ENCODE results near the gene EML5. TPM values are rescaled to one million over a fixed set of nuclear protein-coding genes. Genes with fewer than 3 reads are reported as not detected.

EML5 gene
- total and polyA plus RNA-seq, 2 of the 13 experiments (the other 11 are each of a cell fraction or from before 2014, with no cell fraction given) = 0.11 TPM; not detected in 1

DNA sequence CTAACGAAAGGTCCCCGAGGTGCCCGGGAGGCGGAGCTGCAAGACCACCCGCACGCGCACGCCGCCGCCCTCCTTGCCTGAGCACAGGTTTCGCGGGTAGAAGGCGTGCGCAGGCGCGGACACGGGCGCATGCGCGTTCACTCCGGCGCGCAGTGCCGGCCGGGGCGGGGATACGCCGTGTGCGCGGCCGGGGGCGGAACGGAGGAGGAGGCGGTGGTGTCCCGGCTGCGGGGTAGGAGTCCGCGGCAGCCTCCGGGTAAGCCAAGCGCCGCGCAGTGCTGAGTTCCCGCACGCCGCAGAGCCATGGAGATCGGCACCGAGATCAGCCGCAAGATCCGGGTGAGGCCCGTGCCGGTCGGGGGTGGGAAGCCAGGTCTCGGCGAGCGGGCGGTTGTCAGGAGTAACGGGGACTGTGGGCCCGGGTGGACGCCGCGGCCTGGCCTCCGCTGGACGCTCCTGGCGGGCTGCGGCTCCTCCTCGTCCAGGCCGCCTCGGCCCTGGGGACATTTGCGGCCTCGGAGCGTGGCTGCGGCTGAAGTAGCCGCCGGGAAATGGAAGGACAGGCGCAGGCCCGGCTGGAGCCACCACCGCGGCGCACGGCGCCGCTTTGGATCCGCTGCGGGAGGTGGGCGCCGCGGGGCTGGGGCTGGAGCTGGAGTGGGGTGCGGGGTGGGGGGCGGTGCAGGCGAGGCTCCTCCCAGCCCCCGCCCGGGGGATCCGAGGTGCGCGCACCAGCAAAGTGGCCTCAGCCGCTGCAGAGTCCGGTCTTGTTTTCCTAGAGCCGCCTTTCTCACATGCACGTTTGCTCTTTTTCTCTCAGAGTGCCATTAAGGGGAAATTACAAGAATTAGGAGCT lies 229.7 kb downstream of the EML5 start, which contains the start of gene ZC3H14 (continued):
- TF ChIP-seq, protein P1, sequence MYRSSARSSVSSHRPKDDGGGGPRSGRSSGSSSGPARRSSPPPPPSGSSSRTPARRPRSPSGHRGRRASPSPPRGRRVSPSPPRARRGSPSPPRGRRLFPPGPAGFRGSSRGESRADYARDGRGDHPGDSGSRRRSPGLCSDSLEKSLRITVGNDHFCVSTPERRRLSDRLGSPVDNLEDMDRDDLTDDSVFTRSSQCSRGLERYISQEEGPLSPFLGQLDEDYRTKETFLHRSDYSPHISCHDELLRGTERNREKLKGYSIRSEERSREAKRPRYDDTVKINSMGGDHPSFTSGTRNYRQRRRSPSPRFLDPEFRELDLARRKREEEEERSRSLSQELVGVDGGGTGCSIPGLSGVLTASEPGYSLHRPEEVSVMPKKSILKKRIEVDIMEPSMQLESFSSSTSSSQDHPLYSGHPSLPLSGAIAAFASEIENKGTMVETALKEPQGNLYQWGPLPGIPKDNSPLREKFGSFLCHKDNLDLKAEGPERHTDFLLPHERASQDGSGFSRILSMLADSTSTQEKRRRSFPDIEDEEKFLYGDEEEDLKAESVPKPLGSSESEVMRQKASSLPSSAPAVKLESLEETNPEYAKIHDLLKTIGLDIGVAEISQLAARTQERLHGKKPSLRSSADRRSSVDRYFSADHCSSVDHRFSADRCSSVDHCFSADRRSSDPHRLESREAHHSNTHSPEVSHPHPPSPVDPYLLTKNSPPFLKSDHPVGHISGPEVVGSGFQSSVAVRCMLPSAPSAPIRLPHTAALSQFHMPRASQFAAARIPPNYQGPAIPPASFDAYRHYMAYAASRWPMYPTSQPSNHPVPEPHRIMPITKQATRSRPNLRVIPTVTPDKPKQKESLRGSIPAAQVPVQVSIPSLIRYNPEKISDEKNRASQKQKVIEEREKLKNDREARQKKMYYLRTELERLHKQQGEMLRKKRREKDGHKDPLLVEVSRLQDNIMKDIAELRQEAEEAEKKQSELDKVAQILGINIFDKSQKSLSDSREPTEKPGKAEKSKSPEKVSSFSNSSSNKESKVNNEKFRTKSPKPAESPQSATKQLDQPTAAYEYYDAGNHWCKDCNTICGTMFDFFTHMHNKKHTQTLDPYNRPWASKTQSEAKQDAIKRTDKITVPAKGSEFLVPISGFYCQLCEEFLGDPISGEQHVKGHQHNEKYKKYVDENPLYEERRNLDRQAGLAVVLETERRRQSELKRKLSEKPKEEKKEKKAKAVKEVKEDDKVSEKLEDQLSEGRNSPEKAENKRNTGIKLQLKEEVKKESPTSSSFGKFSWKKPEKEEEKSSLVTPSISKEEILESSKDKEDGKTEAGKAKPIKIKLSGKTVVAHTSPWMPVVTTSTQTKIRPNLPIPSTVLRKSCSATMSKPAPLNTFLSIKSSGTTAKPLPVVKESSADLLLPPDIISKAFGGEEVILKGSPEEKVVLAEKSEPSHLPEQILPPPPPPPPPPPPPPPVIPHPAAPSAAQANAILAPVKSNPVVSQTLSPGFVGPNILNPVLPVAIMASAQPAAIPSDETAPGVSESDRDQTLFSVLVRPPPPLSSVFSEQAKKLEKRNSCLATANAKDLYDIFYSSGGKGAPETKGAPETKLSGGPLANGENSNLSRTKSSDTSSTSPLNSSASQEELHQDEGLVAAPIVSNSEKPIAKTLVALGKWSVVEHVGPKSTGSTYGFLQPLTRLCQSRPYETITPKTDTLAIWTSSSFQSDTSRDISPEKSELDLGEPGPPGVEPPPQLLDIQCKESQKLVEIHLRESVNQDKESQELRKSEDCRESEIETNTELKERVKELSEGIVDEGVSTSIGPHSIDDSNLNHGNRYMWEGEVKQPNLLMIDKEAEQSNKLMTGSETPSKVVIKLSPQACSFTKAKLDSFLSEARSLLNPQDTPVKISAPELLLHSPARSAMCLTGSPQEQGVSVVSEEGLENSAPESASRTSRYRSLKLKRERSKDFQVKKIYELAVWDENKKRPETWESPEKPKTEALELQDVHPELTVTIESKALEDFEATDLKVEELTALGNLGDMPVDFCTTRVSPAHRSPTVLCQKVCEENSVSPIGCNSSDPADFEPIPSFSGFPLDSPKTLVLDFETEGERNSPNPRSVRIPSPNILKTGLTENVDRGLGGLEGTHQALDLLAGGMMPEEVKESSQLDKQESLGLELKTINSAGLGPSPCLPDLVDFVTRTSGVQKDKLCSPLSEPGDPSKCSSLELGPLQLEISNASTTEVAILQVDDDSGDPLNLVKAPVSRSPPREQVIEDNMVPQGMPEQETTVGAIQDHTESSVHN (CRISPR knock-in tag; IDR thresholded peaks at IDR 0.05) = peak; percentile 30; the same call in 1 of the 2 replicates
- TF ChIP-seq CREB3 (CRISPR knock-in tag; IDR thresholded peaks at IDR 0.05) = 0 out of 2 replicates have a peak, but pooled peaks have one; percentile 31
- peak; percentile 74 for TF ChIP-seq KAT8 (CRISPR knock-in tag; IDR thresholded peaks at IDR 0.05)
- 0 out of 2 replicates have a peak, but pooled peaks have one; percentile 30 for TF ChIP-seq BRCA1 (CRISPR knock-in tag; IDR thresholded peaks at IDR 0.05)
- peak; percentile 97 for TF ChIP-seq ZNF780A (CRISPR knock-in tag; IDR thresholded peaks at IDR 0.05)
- TF ChIP-seq STAT5B (CRISPR knock-in tag; IDR thresholded peaks at IDR 0.05) = no peak
- peak; percentile 87; the same call in 1 of the 2 replicates for TF ChIP-seq ZNF546 (CRISPR knock-in tag; conservative IDR thresholded peaks at IDR 0.05)
- peak; percentile 60 for TF ChIP-seq PTBP1 (IDR thresholded peaks at IDR 0.05; ENCODE audit: low read depth, low read length, poor library complexity, severe bottlenecking)
- TF ChIP-seq ZNF382 (CRISPR knock-in tag; IDR thresholded peaks at IDR 0.05; ENCODE audit: borderline replicate concordance) = no peak
- peak; percentile 61; the same call in 1 of the 2 replicates for TF ChIP-seq ZNF224 (CRISPR knock-in tag; IDR thresholded peaks at IDR 0.05)
- peak; percentile 85 for TF ChIP-seq ZBTB25 (CRISPR knock-in tag; IDR thresholded peaks at IDR 0.05)
- no peak for TF ChIP-seq NCOR1 (IDR thresholded peaks at IDR 0.05; ENCODE audit: borderline replicate concordance, low read length)
- TF ChIP-seq YEATS4 (CRISPR knock-in tag; IDR thresholded peaks at IDR 0.05; ENCODE audit: borderline replicate concordance) = peak; percentile 97
- TF ChIP-seq TBL1XR1 (IDR thresholded peaks at IDR 0.05; ENCODE audit: borderline replicate concordance, low read length, partially characterized antibody) = peak; percentile 11
- peak; percentile 39; the same call in 1 of the 2 replicates for TF ChIP-seq ETV5 (CRISPR knock-in tag; IDR thresholded peaks at IDR 0.05; ENCODE audit: borderline replicate concordance)
- TF ChIP-seq PHF21A (CRISPR knock-in tag; IDR thresholded peaks at IDR 0.05) = peak; percentile 71
- peak; percentile 11 for TF ChIP-seq YY1 (IDR thresholded peaks at IDR 0.05; ENCODE audit: insufficient read depth, insufficient replicate concordance, low read depth, low read length)
- TF ChIP-seq, protein P2, sequence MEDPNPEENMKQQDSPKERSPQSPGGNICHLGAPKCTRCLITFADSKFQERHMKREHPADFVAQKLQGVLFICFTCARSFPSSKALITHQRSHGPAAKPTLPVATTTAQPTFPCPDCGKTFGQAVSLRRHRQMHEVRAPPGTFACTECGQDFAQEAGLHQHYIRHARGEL (CRISPR knock-in tag; IDR thresholded peaks at IDR 0.05) = 0 out of 2 replicates have a peak, but pooled peaks have one; percentile 41
